H1 (cell line): ENCODE measurements around the gene GPR26.
A peak's percentile ranks its signal among the peaks of the same experiment; 100 is the strongest.

Experiments
- CBX8 ChIP-seq: fragments of 300-800, 300-1000 bp; sonication (generic); IDR thresholded peaks from 2 replicates; pipeline ENCODE4 v1.7.1; 2016; ENCODE audit warnings: low read depth, low read length, borderline replicate concordance
- CTCF ChIP-seq, 3 experiments: IDR thresholded peaks; 1 replicate in 2 of 3; 2 replicates in 1 of 3; pipeline versions ENCODE4 v1.5.1 to v1.6.1; 2011; ENCODE audit warnings: low read length in 3 of 3, mild to moderate bottlenecking in 3 of 3, inconsistent platforms in 2 of 3, low read depth in 1 of 3, moderate library complexity in 1 of 3; ENCODE audit not compliant: insufficient read depth in 1 of 3; ENCODE audit errors: control extremely low read depth in 1 of 3

- TF ChIP-seq CTCF (IDR thresholded peaks at IDR 0.05; ENCODE audit: control extremely low read depth in 1 of 3, insufficient read depth in 1 of 3, low read depth in 1 of 3, low read length in 3 of 3) (peak in 1 of 3 experiments; percentile 1; a peak in 1 of 4 replicates), CBX8 (no peak)
These were observed 23.9 kb upstream of the GPR26 start for GRCh38 chr10:123642293-123642692.
